Measurements from ENCODE around the gene RASL10A. TPM values are rescaled to one million over a fixed set of nuclear protein-coding genes. Genes with fewer than 3 reads are reported as not detected.
A peak's percentile ranks its signal among the peaks of the same experiment; 100 is the strongest.

The RASL10A gene
- total RNA-seq, 2 experiments from 2014 or later = 0.62 TPM; not detected in 1

DNA sequence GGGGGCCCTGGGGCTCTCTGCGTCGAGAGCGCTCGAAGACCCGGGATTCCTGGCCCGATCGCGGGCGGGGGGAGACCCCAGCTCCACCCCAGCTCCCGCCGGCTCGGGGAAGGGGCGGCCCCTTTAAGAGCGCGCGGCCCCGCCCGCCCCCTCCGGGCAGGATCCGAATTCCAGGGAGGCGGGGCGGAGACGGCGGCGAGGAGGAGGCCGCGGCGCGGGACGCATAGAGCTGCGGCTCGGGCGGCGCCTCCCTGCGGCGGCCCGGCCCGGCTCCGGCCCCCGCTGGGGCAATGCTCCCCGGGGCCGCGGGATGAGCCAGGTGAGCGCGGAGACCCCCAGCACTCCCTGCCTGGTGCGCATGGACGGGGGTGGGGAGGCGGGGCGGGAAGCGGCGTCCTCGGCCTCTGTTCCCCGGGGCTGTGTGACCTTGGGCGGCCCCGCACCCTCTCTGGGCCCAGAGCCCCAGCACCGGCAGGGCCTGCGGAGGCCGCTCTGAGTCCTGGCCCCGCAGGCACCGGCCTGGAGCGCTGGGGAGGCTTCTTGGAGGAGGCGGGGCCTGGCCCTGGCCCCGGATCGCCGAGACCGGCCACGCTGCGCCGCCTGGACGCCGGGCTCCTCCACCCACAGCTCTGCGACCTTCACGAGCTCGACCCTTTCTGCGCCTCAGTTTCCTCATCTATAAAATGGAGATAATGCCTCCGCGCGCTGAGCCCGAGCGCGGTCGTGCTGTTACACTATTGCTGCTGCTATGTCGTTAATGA, 8.5 kb downstream of the RASL10A start:
- DNase-seq = peak; percentile 57
- H3K36me3 Mint-ChIP-seq = no peaks in the 10 kb centered on the region
- no peaks in the 10 kb centered on the region for H3K9me3 Mint-ChIP-seq
- H3K27ac Mint-ChIP-seq = no peak overlapping the region
- ChIA-PET CTCF (interaction anchor here (1.1 to 1.6 kb wide), 3 partner anchors 12 to 21 kb away, joined by 3 to 4 read pairs (median 3); no protein-coding TSS in a partner anchor), POLR2A (interaction anchor here (1.2 to 1.5 kb wide), 2 partner anchors 10 to 39 kb away, joined by 3 read pairs; partner anchors contain the start of gene EWSR1)
- H3K4me1 Mint-ChIP-seq (ENCODE audit: low read depth) = peaks cover 19% of the 10 kb centered on the region
- H3K27me3 Mint-ChIP-seq = peaks cover 13% of the 10 kb centered on the region
- intact Hi-C loops (cut with micrococcal nuclease) = loop anchor here (5.0 kb wide), 1 partner anchor 40 kb away; the partner anchor contains the start of genes EWSR1 and RHBDD3
- H3K4me3 Mint-ChIP-seq = peak overlapping the region; percentile 66

DNA sequence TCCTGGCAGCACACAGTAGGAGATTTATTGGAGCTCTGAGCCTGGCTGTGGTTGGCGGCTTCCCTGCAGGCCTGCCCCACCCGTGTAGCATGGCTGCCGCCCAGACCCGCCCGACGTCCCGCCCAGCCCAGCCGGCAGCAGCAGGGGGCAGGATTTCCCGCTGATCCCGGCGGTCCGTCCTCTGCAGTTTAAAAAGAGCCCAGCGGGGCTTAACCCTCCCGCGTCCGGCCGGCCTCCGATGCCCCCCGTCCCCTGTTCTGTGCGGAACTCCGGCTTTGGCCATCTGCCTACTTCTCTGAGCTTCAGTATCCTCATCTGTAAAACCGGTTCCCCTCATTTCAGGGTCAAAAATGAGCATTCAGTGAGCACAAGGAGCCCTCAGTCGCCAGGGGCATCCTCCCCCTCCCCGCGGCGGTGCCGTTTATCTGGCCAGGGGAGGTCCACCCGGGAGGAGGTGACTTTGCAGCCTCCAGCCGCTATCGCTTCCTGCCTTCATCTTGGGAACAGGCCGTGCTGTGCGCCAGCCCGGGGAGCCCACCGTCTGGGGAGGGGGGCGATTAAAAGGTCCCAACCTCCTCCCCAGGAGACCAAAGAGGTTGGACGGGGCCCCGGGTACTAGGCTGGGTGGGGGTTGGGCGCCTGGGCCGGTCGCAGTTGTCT, 9.2 kb downstream of the RASL10A start, which contains the start of gene GAS2L1:
TSS of gene GAS2L1 (plus strand) at position 476 of the 660 bp plus-strand sequence. CDS start 1,456 bp downstream, outside the sequence.
- no peak within 1 kb of the TSS for H3K27ac Mint-ChIP-seq

DNA sequence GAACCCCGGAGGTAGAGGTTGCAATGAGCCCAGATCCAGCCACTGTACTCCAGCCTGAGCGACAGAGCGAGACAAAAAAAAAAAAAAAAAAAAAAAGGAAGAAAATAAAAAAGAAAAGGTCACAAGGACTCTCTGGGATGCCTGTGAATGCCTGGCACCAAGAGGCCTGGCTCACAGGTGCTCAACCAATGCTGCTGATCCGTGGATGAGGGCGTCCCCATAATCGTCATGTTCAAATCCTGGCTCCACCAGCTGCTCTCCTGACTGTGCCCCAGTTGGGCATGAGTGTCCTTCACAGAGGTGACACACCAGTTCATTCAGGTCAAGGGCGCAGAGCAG, 9.7 kb downstream of the RASL10A start:
- no peak overlapping the region for H3K27ac Mint-ChIP-seq
- ChIA-PET POLR2A (interaction anchor here (1.5 kb wide), 1 partner anchor 9 kb away, joined by 3 read pairs; no protein-coding TSS in a partner anchor), CTCF (interaction anchor here (1.3 to 1.6 kb wide), 2 partner anchors 18 to 20 kb away, joined by 3 to 4 read pairs; no protein-coding TSS in a partner anchor)
- H3K4me3 Mint-ChIP-seq = peak overlapping the region; percentile 66
- intact Hi-C loops (cut with micrococcal nuclease) = loop anchor here (5.0 kb wide), 1 partner anchor 39 kb away; the partner anchor contains the start of genes EWSR1 and RHBDD3
- DNase-seq = no peak
- H3K4me1 Mint-ChIP-seq (ENCODE audit: low read depth) = peaks cover 15% of the 10 kb centered on the region
- H3K27me3 Mint-ChIP-seq = peaks cover 11% of the 10 kb centered on the region
- no peaks in the 10 kb centered on the region for H3K9me3 Mint-ChIP-seq
- H3K36me3 Mint-ChIP-seq = peaks cover 4% of the 10 kb centered on the region

More for the DNA sequence above, 9.2 kb downstream of the RASL10A start, which contains the start of gene GAS2L1:
- H3K27me3 Mint-ChIP-seq = peaks cover 12% of the 10 kb centered on the region
- DNase-seq = peak; percentile 71
- intact Hi-C loops (cut with micrococcal nuclease) = loop anchor here (5.0 kb wide), 1 partner anchor 39 kb away; the partner anchor contains the start of genes EWSR1 and RHBDD3
- no peaks in the 10 kb centered on the region for H3K9me3 Mint-ChIP-seq
- ChIA-PET POLR2A (interaction anchor here (1.5 kb wide), 1 partner anchor 9 kb away, joined by 3 read pairs; no protein-coding TSS in a partner anchor), CTCF (interaction anchor here (1.1 to 1.6 kb wide), 3 partner anchors 11 to 21 kb away, joined by 3 to 4 read pairs (median 3); no protein-coding TSS in a partner anchor)
- H3K4me1 Mint-ChIP-seq (ENCODE audit: low read depth) = peaks cover 18% of the 10 kb centered on the region
- H3K4me3 Mint-ChIP-seq = peak within 1 kb of the TSS; percentile 66
- H3K36me3 Mint-ChIP-seq = no peaks in the 10 kb centered on the region

DNA sequence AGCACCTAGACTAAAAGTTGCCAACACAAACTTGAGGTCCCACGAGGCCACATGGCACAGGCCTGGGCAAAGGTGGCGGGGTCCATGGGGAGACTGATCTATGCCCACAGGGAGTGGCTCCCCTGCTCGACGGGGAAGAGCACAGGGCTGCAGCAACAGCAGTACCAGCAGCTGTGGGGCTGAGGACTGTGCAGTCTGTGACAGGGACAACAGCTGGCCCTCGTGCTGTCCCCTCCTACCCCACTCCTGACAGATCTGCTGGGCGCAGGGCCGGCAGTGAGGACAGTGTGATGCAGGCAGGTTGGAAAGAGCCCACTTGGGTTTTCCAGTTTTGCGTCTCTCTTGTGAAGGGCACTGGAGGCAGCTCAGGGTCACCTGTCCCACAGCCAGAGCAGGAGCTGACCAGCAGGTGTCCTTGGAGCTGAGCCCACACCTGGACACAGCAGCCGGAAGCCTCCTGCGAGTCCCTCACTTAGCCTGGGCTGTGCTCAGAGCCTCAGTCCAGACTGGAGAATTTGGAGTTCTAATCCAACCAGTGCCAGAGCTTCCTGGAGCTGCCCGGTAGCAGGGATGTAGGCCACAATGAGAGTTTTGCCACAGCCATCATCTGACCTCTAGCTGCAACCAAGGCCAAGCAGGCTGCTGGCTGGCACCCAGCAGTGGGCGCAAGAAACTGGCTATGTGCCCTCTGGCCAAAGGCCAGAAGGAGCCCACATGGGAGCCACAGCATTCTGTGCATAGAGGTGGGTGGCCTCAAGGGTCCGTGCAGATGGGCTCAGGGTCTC, 12.6 kb downstream of the RASL10A start:
- Mint-ChIP-seq H3K27me3 (peaks cover 11% of the 10 kb centered on the region), H3K4me1 (ENCODE audit: low read depth) (peaks cover 5% of the 10 kb centered on the region), H3K9me3 (no peaks in the 10 kb centered on the region), H3K36me3 (peaks cover 23% of the 10 kb centered on the region), H3K4me3 (no peak overlapping the region), H3K27ac (no peak overlapping the region)
- intact Hi-C loops (cut with micrococcal nuclease) = no loop called here
- no peak for DNase-seq
- CTCF ChIA-PET = interaction anchor here (1.3 kb wide), 1 partner anchor 10 kb away, joined by 9 read pairs; no protein-coding TSS in a partner anchor
- POLR2A ChIA-PET = interaction anchor here (0.7 kb wide), 1 partner anchor 35 kb away, joined by 4 read pairs; the partner anchor contains the start of genes EWSR1 and RHBDD3

DNA sequence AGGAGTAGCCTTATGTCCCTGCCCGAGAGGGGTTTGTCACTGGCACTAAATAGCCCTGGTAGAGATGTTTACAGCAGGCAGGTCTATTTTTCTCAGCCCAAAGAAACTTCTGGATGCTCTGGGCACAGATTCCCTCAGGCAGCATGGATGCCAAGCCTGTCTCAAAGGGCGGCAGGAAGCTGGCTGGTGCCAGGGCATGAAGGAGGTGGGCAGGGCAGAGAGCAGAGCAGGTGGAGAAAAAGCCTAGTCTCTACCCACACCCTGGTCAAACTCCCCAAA, 13.2 kb downstream of the RASL10A start:
- DNase-seq = no peak
- H3K27ac Mint-ChIP-seq = no peak overlapping the region
- H3K4me1 Mint-ChIP-seq (ENCODE audit: low read depth) = peaks cover 3% of the 10 kb centered on the region
- no peak overlapping the region for H3K4me3 Mint-ChIP-seq
- H3K9me3 Mint-ChIP-seq = no peaks in the 10 kb centered on the region
- ChIA-PET CTCF (no interaction called here), POLR2A (no interaction called here)
- peaks cover 29% of the 10 kb centered on the region for H3K36me3 Mint-ChIP-seq
- H3K27me3 Mint-ChIP-seq = peaks cover 11% of the 10 kb centered on the region
- intact Hi-C loops (cut with micrococcal nuclease) = no loop called here

DNA sequence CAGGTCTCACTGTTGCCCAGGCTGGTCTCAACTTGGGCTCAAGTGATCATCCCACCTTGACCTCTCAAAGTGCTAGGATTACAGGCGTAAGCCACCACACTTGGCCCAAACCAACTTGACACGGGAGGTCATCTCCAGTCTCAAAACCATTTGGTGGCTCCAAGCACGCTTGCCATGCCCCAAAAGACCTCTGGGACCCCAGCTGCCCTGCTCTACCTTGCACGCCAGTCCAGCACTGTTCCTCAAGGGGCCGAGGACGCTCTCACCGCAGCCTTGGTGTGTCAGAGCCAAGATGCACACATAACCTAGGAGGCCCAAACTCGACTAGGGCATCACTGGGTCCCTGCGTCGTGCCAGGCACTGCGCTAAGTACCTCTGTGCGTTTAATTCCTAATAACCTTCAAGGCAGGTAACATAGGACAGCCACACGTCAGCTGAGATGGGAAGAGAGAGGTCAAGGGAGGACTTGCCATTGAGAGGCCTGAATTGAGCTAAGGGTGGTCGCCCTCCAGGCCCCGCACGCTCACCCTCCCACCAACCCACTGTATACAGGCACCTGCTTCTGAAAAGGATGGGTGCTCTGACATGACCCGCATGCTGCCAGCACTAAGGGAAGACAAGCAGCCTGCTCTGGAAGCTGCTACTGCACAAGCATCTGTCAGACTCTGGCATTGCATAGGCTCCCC, 13.6 kb downstream of the RASL10A start:
- ChIA-PET CTCF (no interaction called here), POLR2A (interaction anchor here (1.1 kb wide), 1 partner anchor 13 kb away, joined by 4 read pairs; no protein-coding TSS in a partner anchor)
- intact Hi-C loops (cut with micrococcal nuclease) = no loop called here
- peaks cover 33% of the 10 kb centered on the region for H3K36me3 Mint-ChIP-seq
- no peak for DNase-seq
- H3K4me3 Mint-ChIP-seq = no peak overlapping the region
- H3K4me1 Mint-ChIP-seq (ENCODE audit: low read depth) = peaks cover 2% of the 10 kb centered on the region
- H3K27me3 Mint-ChIP-seq = peaks cover 11% of the 10 kb centered on the region
- H3K9me3 Mint-ChIP-seq = no peaks in the 10 kb centered on the region
- no peak overlapping the region for H3K27ac Mint-ChIP-seq

DNA sequence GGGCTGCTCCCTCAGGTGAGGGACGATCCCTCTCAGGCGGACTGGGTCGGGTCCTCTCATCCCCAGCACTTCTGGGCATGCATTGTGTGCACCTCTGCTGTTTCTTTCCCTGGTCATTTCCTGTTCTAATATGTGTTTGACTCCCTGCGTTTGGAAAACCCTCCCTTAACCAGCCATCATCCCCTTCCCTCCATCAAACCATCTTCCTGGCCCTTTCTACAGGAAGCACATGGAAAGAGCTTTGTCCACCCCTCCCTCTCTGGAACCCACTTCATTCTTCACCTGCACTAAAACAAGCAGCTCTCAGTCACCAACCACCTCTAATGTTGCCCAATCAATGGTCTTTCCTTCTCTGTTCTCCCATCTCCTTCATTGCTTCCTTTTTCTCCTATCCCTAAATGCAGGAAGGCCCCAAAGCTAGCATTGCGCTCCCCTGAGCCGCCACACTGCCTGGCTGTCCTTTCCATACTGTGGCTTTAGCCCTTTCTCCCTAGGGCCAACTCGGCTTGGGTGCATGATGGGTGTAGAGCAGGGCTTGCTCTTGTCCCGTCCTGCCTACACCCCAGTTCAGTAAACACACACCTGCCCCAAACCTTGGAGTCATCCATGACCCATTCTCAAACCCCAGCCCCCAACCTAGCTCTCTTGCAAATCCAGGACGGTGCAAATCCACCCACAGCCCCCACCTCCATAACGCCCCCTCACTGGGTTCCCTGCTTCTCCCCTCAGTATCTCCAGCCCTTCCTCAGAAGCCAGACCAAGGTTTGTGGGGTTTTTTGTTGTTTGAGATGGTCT, 14.5 kb downstream of the RASL10A start:
- intact Hi-C loops (cut with micrococcal nuclease) = no loop called here
- H3K36me3 Mint-ChIP-seq = peaks cover 38% of the 10 kb centered on the region
- H3K4me1 Mint-ChIP-seq (ENCODE audit: low read depth) = peaks cover 2% of the 10 kb centered on the region
- H3K27ac Mint-ChIP-seq = no peak overlapping the region
- ChIA-PET POLR2A (interaction anchor here (1.1 kb wide), 1 partner anchor 13 kb away, joined by 4 read pairs; no protein-coding TSS in a partner anchor), CTCF (no interaction called here)
- no peak overlapping the region for H3K4me3 Mint-ChIP-seq
- peaks cover 10% of the 10 kb centered on the region for H3K27me3 Mint-ChIP-seq
- no peak for DNase-seq
- H3K9me3 Mint-ChIP-seq = no peaks in the 10 kb centered on the region

DNA sequence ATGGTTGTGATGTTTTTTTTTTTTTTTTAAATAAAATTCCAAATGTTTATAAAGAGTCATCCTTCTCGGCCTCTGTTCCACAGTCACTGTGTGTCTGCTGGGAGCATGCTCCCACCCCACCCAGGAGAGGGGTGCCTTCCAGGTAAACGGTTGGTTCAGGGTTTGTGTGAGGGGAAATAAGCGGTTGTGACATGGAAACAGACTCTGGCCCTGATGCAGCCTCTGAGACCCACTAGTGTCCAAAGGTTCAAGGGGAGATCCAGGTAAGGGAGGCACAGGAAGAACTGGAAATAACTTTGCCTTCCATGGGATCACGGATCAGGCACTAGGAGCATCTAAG, 15.1 kb downstream of the RASL10A start:
- H3K4me1 Mint-ChIP-seq (ENCODE audit: low read depth) = no peaks in the 10 kb centered on the region
- intact Hi-C loops (cut with micrococcal nuclease) = no loop called here
- CTCF ChIA-PET = no interaction called here
- H3K9me3 Mint-ChIP-seq = no peaks in the 10 kb centered on the region
- no peak overlapping the region for H3K27ac Mint-ChIP-seq
- H3K4me3 Mint-ChIP-seq = no peak overlapping the region
- peaks cover 44% of the 10 kb centered on the region for H3K36me3 Mint-ChIP-seq
- no peak for DNase-seq
- POLR2A ChIA-PET = no interaction called here
- peaks cover 7% of the 10 kb centered on the region for H3K27me3 Mint-ChIP-seq

DNA sequence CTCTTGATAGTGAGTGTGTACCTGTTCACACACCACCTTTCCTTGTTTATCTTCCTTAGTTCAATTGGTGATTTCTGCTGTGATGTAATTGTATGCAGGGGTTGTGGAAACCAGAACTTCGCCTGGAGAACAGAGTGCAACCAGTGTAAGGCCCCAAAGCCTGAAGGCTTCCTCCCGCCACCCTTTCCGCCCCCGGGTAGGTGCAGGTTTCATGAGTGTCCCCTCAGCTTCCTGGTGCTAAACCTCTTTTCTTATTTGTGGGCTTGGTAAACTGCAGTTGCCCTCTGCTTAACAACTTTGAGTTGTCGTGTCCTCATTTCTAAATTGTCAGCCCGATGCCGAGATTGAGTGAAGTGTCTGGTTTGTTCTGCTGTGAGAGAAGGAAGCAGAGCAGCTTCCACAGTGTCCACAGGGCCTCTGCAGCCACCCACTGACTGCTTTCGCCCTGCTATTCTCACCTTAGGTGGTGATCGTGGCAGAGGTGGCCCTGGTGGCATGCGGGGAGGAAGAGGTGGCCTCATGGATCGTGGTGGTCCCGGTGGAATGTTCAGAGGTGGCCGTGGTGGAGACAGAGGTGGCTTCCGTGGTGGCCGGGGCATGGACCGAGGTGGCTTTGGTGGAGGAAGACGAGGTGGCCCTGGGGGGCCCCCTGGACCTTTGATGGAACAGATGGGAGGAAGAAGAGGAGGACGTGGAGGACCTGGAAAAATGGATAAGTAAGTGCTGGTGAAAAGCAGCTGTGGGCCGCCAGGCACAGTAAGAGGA, 16.2 kb downstream of the RASL10A start:
- ChIA-PET POLR2A (no interaction called here), CTCF (no interaction called here)
- Mint-ChIP-seq H3K4me3 (no peak overlapping the region), H3K36me3 (peaks cover 48% of the 10 kb centered on the region), H3K27me3 (peaks cover 1% of the 10 kb centered on the region), H3K27ac (peak overlapping the region; percentile 34), H3K9me3 (no peaks in the 10 kb centered on the region), H3K4me1 (ENCODE audit: low read depth) (no peaks in the 10 kb centered on the region)
- intact Hi-C loops (cut with micrococcal nuclease) = no loop called here
- DNase-seq = no peak

DNA sequence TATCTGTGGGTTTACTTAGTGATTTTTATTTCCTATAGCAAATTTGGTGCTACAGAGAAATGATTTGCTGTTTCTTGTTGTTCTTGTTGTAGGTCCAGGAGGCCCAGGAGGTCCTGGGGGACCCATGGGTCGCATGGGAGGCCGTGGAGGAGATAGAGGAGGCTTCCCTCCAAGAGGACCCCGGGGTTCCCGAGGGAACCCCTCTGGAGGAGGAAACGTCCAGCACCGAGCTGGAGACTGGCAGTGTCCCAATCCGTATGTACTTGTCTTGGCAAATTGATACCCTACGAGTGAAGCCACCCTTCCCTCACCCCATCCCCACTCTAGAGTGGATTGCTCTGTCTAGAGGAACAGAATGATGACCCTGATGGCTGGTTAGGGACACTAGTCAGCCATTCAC, 16.9 kb downstream of the RASL10A start:
- Mint-ChIP-seq H3K4me1 (ENCODE audit: low read depth) (no peaks in the 10 kb centered on the region), H3K4me3 (no peak overlapping the region), H3K27ac (no peak overlapping the region), H3K27me3 (no peaks in the 10 kb centered on the region), H3K9me3 (no peaks in the 10 kb centered on the region), H3K36me3 (peaks cover 50% of the 10 kb centered on the region)
- CTCF ChIA-PET = no interaction called here
- POLR2A ChIA-PET = no interaction called here
- DNase-seq = no peak
- intact Hi-C loops (cut with micrococcal nuclease) = no loop called here

All from activated CD4-positive, alpha-beta memory T cell treated with anti-CD3 and anti-CD28 coated beads for 36 hours (primary cell).